ENCODE measurements around the gene TCERG1L.

The TCERG1L gene

GRCh38 chr10:131315344-131315743 lies 3.8 kb upstream of the TCERG1L start:
- DNase-seq = no peak

GRCh38 chr10:131314799-131315198 lies 3.3 kb upstream of the TCERG1L start:
- DNase-seq = no peak

- DNase-seq = no peak
Observed at GRCh38 chr10:131314148-131314547, 2.6 kb upstream of the TCERG1L start.

GRCh38 chr10:131313377-131313776 lies 1.9 kb upstream of the TCERG1L start:
- no peak for DNase-seq

GRCh38 chr10:131312478-131312836 lies 936 bp upstream of the TCERG1L start:
- DNase-seq = no peak

- no peak for DNase-seq
Observed at GRCh38 chr10:131311402-131311660, 190 bp downstream of the TCERG1L start.

GRCh38 chr10:131310551-131311401 lies 745 bp downstream of the TCERG1L start:
- DNase-seq = no peak

- DNase-seq = no peak
Observed at GRCh38 chr10:131310142-131310541, 1.4 kb downstream of the TCERG1L start.

- no peak for DNase-seq
Observed at GRCh38 chr10:131300508-131300907, 11.0 kb downstream of the TCERG1L start.

- no peak for DNase-seq
Observed at GRCh38 chr10:131290781-131291180, 20.7 kb downstream of the TCERG1L start.

GRCh38 chr10:131288648-131289047 lies 22.9 kb downstream of the TCERG1L start:
- no peak for DNase-seq

- DNase-seq = no peak
Observed at GRCh38 chr10:131282961-131283360, 28.6 kb downstream of the TCERG1L start.

- DNase-seq = no peak
Observed at GRCh38 chr10:131280101-131280500, 31.4 kb downstream of the TCERG1L start.

- no peak for DNase-seq
Observed at GRCh38 chr10:131279516-131279915, 32.0 kb downstream of the TCERG1L start.

GRCh38 chr10:131277969-131278368 lies 33.6 kb downstream of the TCERG1L start:
- no peak for DNase-seq

GRCh38 chr10:131277278-131277677 lies 34.2 kb downstream of the TCERG1L start:
- DNase-seq = no peak

- no peak for DNase-seq
Observed at GRCh38 chr10:131275691-131276090, 35.8 kb downstream of the TCERG1L start.

- no peak for DNase-seq
Observed at GRCh38 chr10:131274883-131275282, 36.6 kb downstream of the TCERG1L start.

GRCh38 chr10:131274133-131274880 lies 37.2 kb downstream of the TCERG1L start:
- no peak for DNase-seq

GRCh38 chr10:131273476-131273875 lies 38.0 kb downstream of the TCERG1L start:
- no peak for DNase-seq

GRCh38 chr10:131272897-131273451 lies 38.5 kb downstream of the TCERG1L start:
- no peak for DNase-seq

- DNase-seq = no peak
Observed at GRCh38 chr10:131271966-131272365, 39.6 kb downstream of the TCERG1L start.

- DNase-seq = no peak
Observed at GRCh38 chr10:131271195-131271880, 40.2 kb downstream of the TCERG1L start.
